Gastroesophageal sphincter (tissue), 3 donors: ENCODE measurements around the gene SEMA6A.
A peak's percentile ranks its signal among the peaks of the same experiment; 100 is the strongest.

Source experiments
- CTCF ChIP-seq, 4 experiments: fragments of 200-600 bp in 2 of 4; fragments of 450-650 bp in 2 of 4; sonication (generic) in 1 of 4; IDR thresholded peaks; one replicate each; pipeline ENCODE4 v1.5.1; 2017 to 2019; ENCODE audit warnings: antibody characterized with exemption in 4 of 4, mild to moderate bottlenecking in 2 of 4, moderate library complexity in 2 of 4
- EP300 ChIP-seq: sonication (generic); formaldehyde crosslinking; IDR thresholded peaks from one replicate; pipeline ENCODE4 v1.6.1; 2017; ENCODE audit warnings: antibody characterized with exemption, mild to moderate bottlenecking
- POLR2A ChIP-seq, 2 donors: fragments of 450-650 bp; IDR thresholded peaks; one replicate each; pipeline ENCODE4 v1.6.1; 2017; ENCODE audit warnings: antibody characterized with exemption in 2 of 2, mild to moderate bottlenecking in 2 of 2, moderate library complexity in 1 of 2
- POLR2AphosphoS5 ChIP-seq: sonication (generic); formaldehyde crosslinking; IDR thresholded peaks from one replicate; pipeline ENCODE4 v1.6.1; 2017; ENCODE audit warnings: antibody characterized with exemption

GRCh38 chr5:116521173-116521872, 53.3 kb downstream of the SEMA6A start:
- TF ChIP-seq CTCF (IDR thresholded peaks at IDR 0.05) (no peak), POLR2AphosphoS5 (peak; percentile 16), POLR2A (IDR thresholded peaks at IDR 0.05) (no peak), EP300 (no peak)
